HepG2 (cell line): ENCODE measurements around the gene NLE1. TPM values are rescaled to one million over a fixed set of nuclear protein-coding genes. Genes with fewer than 3 reads are reported as not detected.
A peak's percentile ranks its signal among the peaks of the same experiment; 100 is the strongest.

ENCODE experiments used
- ARNT2 ChIP-seq: sonication (generic); formaldehyde crosslinking; IDR thresholded peaks from 2 replicates; pipeline ENCODE4 v1.8.0; 2022; ENCODE audit warnings: mild to moderate bottlenecking, low read depth, missing genetic modification reagents, moderate library complexity
- CHD4 ChIP-seq: fragments of 200-600 bp; sonication (generic); IDR thresholded peaks from 2 replicates; pipeline ENCODE4 v1.7.0; 2017; ENCODE audit warnings: mild to moderate bottlenecking, low read length, borderline replicate concordance
- FOXP1 ChIP-seq, 2 experiments: fragments of 450-650 bp in 1 of 2; IDR thresholded peaks; 2 replicates each; pipeline ENCODE4 v1.6.1; 2017 to 2018; ENCODE audit warnings: antibody characterized with exemption in 1 of 2
- HNRNPH1 ChIP-seq: fragments of 200-400 bp; formaldehyde crosslinking; optimal IDR thresholded peaks from 2 replicates; pipeline ENCODE3; 2017; ENCODE audit warnings: mild to moderate bottlenecking, low read depth, low read length
- KDM5A ChIP-seq: fragments of 200-600 bp; sonication (generic); IDR thresholded peaks from 2 replicates; pipeline ENCODE4 v1.7.0; 2018; ENCODE audit warnings: antibody characterized with exemption, mild to moderate bottlenecking, low read length, borderline replicate concordance
- KDM5B ChIP-seq: sonication (generic); formaldehyde crosslinking; IDR thresholded peaks from 2 replicates; pipeline ENCODE4 v1.4.0; 2020; ENCODE audit warnings: missing genetic modification reagents, mild to moderate bottlenecking, borderline replicate concordance
- MED13 ChIP-seq: sonication (generic); formaldehyde crosslinking; IDR thresholded peaks from 2 replicates; pipeline ENCODE4 v1.5.0; 2020; ENCODE audit warnings: missing genetic modification reagents
- REST ChIP-seq, 2 experiments: IDR thresholded peaks; 2 replicates each; pipeline ENCODE4 v1.6.1; 2011 to 2012; ENCODE audit warnings: low read length in 2 of 2, borderline replicate concordance in 1 of 2, low read depth in 1 of 2, mild to moderate bottlenecking in 1 of 2, moderate library complexity in 1 of 2
- SETDB1 ChIP-seq: sonication (generic); formaldehyde crosslinking; IDR thresholded peaks from 2 replicates; pipeline ENCODE4 v1.5.1; 2020; ENCODE audit warnings: missing genetic modification reagents, mild to moderate bottlenecking, borderline replicate concordance
- SMAD9 ChIP-seq: sonication (generic); formaldehyde crosslinking; IDR thresholded peaks from 2 replicates; pipeline ENCODE4 v1.5.1; 2020; ENCODE audit warnings: mild to moderate bottlenecking, missing genetic modification reagents
- TCF7L2 ChIP-seq: IDR thresholded peaks from 2 replicates; pipeline ENCODE4 v1.6.1; 2011; ENCODE audit warnings: mild to moderate bottlenecking, low read depth, low read length, moderate library complexity
- ZFP90 ChIP-seq: sonication (generic); formaldehyde crosslinking; IDR thresholded peaks from 2 replicates; pipeline ENCODE4 v1.8.0; 2022; ENCODE audit warnings: missing genetic modification reagents, mild to moderate bottlenecking, inconsistent platforms, borderline replicate concordance
- ZFY ChIP-seq: sonication (generic); formaldehyde crosslinking; IDR thresholded peaks from 2 replicates; pipeline ENCODE4 v1.4.0; 2020; ENCODE audit warnings: missing genetic modification reagents
- ZNF3 ChIP-seq: IDR thresholded peaks from 2 replicates; pipeline ENCODE4 v1.7.0; 2017; ENCODE audit warnings: inconsistent platforms
- ZNF557 ChIP-seq: sonication (generic); formaldehyde crosslinking; IDR thresholded peaks from 2 replicates; pipeline ENCODE4 v1.4.0; 2020; ENCODE audit warnings: missing genetic modification reagents
- ZNF564 ChIP-seq: sonication (generic); formaldehyde crosslinking; IDR thresholded peaks from 2 replicates; pipeline ENCODE4 v1.8.1; 2023; ENCODE audit warnings: mild to moderate bottlenecking, missing genetic modification reagents
- ZSCAN9 ChIP-seq: IDR thresholded peaks from 2 replicates; pipeline ENCODE4 v1.6.1; 2016; ENCODE audit warnings: borderline replicate concordance
- polyA plus RNA-seq, 8 experiments: library from polyadenylated mRNA; depleted of rRNA in 3 of 8; stranded (reverse) in 7 of 8; unstranded in 1 of 8; fragments of >200 nt; fragmentation: Illumina TruSeq in 4 of 8; extraction: Trizol in 4 of 8; gene quantifications; 2 replicates each; pipeline versions ENCODE4 v1.2.1 to v1.2.3, GENCODE V29; 2011 to 2016; ENCODE audit warnings: low read depth in 4 of 8, missing spikeins in 1 of 8, mixed read lengths in 1 of 8; ENCODE audit not compliant: insufficient read depth in 1 of 8
- total RNA-seq, 5 experiments: library from RNA; depleted of rRNA; stranded (reverse); fragments of >200 nt; fragmentation: Illumina TruSeq; extraction: Trizol; gene quantifications; 2 replicates each; pipeline ENCODE4 v1.2.3, GENCODE V29; 2016; ENCODE audit warnings: low read depth in 1 of 5
- TF ChIP-seq, protein P1 (sequence below): sonication (generic); formaldehyde crosslinking; IDR thresholded peaks from 2 replicates; pipeline ENCODE4 v1.4.0; 2020; ENCODE audit warnings: missing genetic modification reagents, borderline replicate concordance
- TF ChIP-seq, protein P2 (sequence below): sonication (generic); formaldehyde crosslinking; IDR thresholded peaks from 2 replicates; pipeline ENCODE4 v1.4.0; 2020; ENCODE audit warnings: missing genetic modification reagents

NLE1 gene
- total and polyA plus RNA-seq, 2 of the 13 experiments (the other 11 are each of a cell fraction or from before 2014, with no cell fraction given): 20.3 to 34.5 TPM

DNA sequence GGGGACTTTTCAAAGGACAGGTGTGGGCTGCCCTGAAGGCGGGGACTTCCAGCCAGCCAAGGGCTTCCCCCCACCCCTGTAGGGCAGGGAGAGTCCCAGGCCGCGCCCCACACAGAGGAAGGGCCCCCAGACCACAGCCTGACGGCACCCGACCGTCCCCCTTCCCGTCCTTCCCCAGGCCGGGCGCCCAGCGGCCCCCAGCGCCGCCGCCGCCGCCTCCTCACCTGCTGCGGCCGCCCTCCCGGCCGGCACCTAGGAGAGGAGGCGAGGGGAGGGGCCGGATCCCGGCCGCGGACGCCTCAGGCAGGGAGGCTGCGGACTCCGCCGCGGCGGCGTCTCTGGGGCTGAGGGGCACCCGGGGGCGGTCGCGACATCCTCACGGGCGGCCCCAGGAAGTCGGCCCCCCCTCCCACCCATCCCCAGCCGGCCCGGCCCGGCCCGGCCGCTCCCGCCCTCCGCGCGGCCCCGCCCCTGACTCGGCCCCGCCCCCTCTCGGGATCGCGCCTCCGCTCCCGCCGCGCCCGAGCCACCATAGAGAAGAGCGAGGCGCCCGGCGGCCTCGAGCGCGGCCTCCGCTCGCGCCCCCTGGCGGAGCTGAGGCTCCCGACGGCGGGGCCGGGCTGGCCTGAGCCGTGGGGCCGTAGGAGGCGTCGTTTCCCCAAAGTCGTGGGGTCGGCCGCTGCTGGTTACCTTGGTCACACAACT, 53.1 kb downstream of the NLE1 start (continued):
- TF ChIP-seq, protein P1, sequence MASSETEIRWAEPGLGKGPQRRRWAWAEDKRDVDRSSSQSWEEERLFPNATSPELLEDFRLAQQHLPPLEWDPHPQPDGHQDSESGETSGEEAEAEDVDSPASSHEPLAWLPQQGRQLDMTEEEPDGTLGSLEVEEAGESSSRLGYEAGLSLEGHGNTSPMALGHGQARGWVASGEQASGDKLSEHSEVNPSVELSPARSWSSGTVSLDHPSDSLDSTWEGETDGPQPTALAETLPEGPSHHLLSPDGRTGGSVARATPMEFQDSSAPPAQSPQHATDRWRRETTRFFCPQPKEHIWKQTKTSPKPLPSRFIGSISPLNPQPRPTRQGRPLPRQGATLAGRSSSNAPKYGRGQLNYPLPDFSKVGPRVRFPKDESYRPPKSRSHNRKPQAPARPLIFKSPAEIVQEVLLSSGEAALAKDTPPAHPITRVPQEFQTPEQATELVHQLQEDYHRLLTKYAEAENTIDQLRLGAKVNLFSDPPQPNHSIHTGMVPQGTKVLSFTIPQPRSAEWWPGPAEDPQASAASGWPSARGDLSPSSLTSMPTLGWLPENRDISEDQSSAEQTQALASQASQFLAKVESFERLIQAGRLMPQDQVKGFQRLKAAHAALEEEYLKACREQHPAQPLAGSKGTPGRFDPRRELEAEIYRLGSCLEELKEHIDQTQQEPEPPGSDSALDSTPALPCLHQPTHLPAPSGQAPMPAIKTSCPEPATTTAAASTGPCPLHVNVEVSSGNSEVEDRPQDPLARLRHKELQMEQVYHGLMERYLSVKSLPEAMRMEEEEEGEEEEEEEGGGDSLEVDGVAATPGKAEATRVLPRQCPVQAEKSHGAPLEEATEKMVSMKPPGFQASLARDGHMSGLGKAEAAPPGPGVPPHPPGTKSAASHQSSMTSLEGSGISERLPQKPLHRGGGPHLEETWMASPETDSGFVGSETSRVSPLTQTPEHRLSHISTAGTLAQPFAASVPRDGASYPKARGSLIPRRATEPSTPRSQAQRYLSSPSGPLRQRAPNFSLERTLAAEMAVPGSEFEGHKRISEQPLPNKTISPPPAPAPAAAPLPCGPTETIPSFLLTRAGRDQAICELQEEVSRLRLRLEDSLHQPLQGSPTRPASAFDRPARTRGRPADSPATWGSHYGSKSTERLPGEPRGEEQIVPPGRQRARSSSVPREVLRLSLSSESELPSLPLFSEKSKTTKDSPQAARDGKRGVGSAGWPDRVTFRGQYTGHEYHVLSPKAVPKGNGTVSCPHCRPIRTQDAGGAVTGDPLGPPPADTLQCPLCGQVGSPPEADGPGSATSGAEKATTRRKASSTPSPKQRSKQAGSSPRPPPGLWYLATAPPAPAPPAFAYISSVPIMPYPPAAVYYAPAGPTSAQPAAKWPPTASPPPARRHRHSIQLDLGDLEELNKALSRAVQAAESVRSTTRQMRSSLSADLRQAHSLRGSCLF (CRISPR knock-in tag): no peak
- TF ChIP-seq ZNF564 (CRISPR knock-in tag) (no peak), ZSCAN9 (CRISPR knock-in tag) (no peak), REST (IDR thresholded peaks at IDR 0.05; ENCODE audit: borderline replicate concordance in 1 of 2, low read depth in 1 of 2, low read length in 2 of 2) (no peak), SMAD9 (CRISPR knock-in tag) (no peak), SETDB1 (CRISPR knock-in tag) (no peak), ZNF557 (CRISPR knock-in tag) (no peak), CHD4 (no peak), ZFY (CRISPR knock-in tag) (peak; percentile 61; the same call in 1 of the 2 replicates), TCF7L2 (no peak), KDM5A (no peak; the same call in 1 of the 2 replicates), ARNT2 (0 out of 2 replicates have a peak, but pooled peaks have one; percentile 43), HNRNPH1 (no peak), MED13 (CRISPR knock-in tag) (no peak), FOXP1 (IDR thresholded peaks at IDR 0.05) (no peak), FOXP1 (CRISPR knock-in tag; IDR thresholded peaks at IDR 0.05) (no peak), ZNF3 (CRISPR knock-in tag) (no peak), KDM5B (CRISPR knock-in tag) (peak; percentile 51; the same call in 1 of the 2 replicates), ZFP90 (CRISPR knock-in tag) (no peak)
- TF ChIP-seq, protein P2, sequence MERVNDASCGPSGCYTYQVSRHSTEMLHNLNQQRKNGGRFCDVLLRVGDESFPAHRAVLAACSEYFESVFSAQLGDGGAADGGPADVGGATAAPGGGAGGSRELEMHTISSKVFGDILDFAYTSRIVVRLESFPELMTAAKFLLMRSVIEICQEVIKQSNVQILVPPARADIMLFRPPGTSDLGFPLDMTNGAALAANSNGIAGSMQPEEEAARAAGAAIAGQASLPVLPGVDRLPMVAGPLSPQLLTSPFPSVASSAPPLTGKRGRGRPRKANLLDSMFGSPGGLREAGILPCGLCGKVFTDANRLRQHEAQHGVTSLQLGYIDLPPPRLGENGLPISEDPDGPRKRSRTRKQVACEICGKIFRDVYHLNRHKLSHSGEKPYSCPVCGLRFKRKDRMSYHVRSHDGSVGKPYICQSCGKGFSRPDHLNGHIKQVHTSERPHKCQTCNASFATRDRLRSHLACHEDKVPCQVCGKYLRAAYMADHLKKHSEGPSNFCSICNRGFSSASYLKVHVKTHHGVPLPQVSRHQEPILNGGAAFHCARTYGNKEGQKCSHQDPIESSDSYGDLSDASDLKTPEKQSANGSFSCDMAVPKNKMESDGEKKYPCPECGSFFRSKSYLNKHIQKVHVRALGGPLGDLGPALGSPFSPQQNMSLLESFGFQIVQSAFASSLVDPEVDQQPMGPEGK (CRISPR knock-in tag): peak; percentile 85; the same call in 1 of the 2 replicates
